Activated CD8-positive, alpha-beta memory T cell treated with anti-CD3 and anti-CD28 coated beads for 48 hours (primary cell): ENCODE measurements around the gene PSMG3.

Experiments used
- DNase-seq, 3 experiments: peaks; one replicate each; pipeline ENCODE4 v3.0.0-alpha.2; 2020; ENCODE audit warnings: low read depth in 2 of 3, low spot score in 2 of 3

Gene PSMG3

GRCh38 chr7:1580422-1581030 is 10.7 kb upstream of the PSMG3 start:
- no peak for DNase-seq

GRCh38 chr7:1579481-1580421 is 9.9 kb upstream of the PSMG3 start:
- DNase-seq, result peak; percentile 30 to 55 (median 48)

GRCh38 chr7:1578513-1578912 is 8.7 kb upstream of the PSMG3 start:
- no peak for DNase-seq

GRCh38 chr7:1576521-1577253 is 6.9 kb upstream of the PSMG3 start:
- DNase-seq, result no peak

GRCh38 chr7:1575809-1576208 is 6.0 kb upstream of the PSMG3 start:
- no peak for DNase-seq

- DNase-seq, result no peak
These were observed 2.4 kb upstream of the PSMG3 start for GRCh38 chr7:1572111-1572822.

GRCh38 chr7:1569440-1569832 is 396 bp downstream of the PSMG3 start:
- DNase-seq, result no peak

GRCh38 chr7:1569016-1569415 is 816 bp downstream of the PSMG3 start:
- peak in 2 of 3 experiments; percentile 19 to 27 for DNase-seq

- DNase-seq, result no peak
These were observed 1.8 kb downstream of the PSMG3 start for GRCh38 chr7:1567896-1568510.

GRCh38 chr7:1567049-1567771 is 2.6 kb downstream of the PSMG3 start:
- DNase-seq, result no peak

GRCh38 chr7:1566687-1567048 is 3.2 kb downstream of the PSMG3 start:
- no peak for DNase-seq

GRCh38 chr7:1564603-1565022 is 5.2 kb downstream of the PSMG3 start:
- DNase-seq, result no peak

GRCh38 chr7:1563981-1564602 is 5.7 kb downstream of the PSMG3 start:
- no peak for DNase-seq

- no peak for DNase-seq
These were observed 7.2 kb downstream of the PSMG3 start for GRCh38 chr7:1562597-1563051.

- DNase-seq, result no peak
These were observed 7.7 kb downstream of the PSMG3 start for GRCh38 chr7:1562116-1562515.

- no peak for DNase-seq
These were observed 8.5 kb downstream of the PSMG3 start for GRCh38 chr7:1561036-1561940.

- DNase-seq, result no peak
These were observed 9.2 kb downstream of the PSMG3 start for GRCh38 chr7:1560620-1561031.
